OCI-LY7 (cell line): ENCODE results near the gene ZNF688.

Source experiments
- CTCF ChIP-seq: fragments of 200-600 bp; sonication (generic); conservative IDR thresholded peaks from 2 replicates; pipeline ENCODE4 v1.5.1; 2014; ENCODE audit warnings: mild to moderate bottlenecking, antibody characterized with exemption, low read length, moderate library complexity, mixed read lengths
- EZH2phosphoT487 ChIP-seq: fragments of 200-600 bp; sonication (generic); IDR thresholded peaks from 2 replicates; pipeline ENCODE4 v1.6.1; 2018; ENCODE audit warnings: low read depth, borderline replicate concordance, mild to moderate bottlenecking, mixed run types, antibody characterized with exemption, low read length, moderate library complexity, mixed read lengths

- TF ChIP-seq CTCF: no peak
- no peak for TF ChIP-seq EZH2phosphoT487
These were observed 13.9 kb downstream of the ZNF688 start for GRCh38 chr16:30557707-30557956.
